Brain microvascular endothelial cell (primary cell): Measurements from ENCODE around the gene TEKTIP1.
A peak's percentile ranks its signal among the peaks of the same experiment; 100 is the strongest.

ENCODE experiments used
- DNase-seq: peaks from one replicate; pipeline ENCODE4 v3.0.0-alpha.2; 2020
- H3K27ac ChIP-seq: fragments of 250-450 bp; sonication (Bioruptor Pico); 2 replicates; pipeline ENCODE4 v1.5.1; 2020; ENCODE audit warnings: mild to moderate bottlenecking, moderate library complexity
- H3K27me3 ChIP-seq: fragments of 250-450 bp; sonication (Bioruptor Pico); replicated peaks from 2 replicates; pipeline ENCODE4 v1.5.1; 2020; ENCODE audit warnings: mild to moderate bottlenecking
- H3K36me3 ChIP-seq: fragments of 250-450 bp; sonication (Bioruptor Pico); replicated peaks from 2 replicates; pipeline ENCODE4 v1.5.1; 2020; ENCODE audit warnings: mild to moderate bottlenecking
- H3K4me3 ChIP-seq: 2 replicates; pipeline ENCODE4 v1.5.1; 2011; ENCODE audit warnings: low read depth, mild to moderate bottlenecking, control low read depth, low read length, moderate library complexity
- in situ Hi-C: cut with HindIII; loops from 2 replicates; pipeline ENCODE4 v1.10.0; 2017; ENCODE audit warnings: low sequenced_read_pairs, low pct_ligation_motif_present
- TF ChIP-seq, protein P1 (sequence below): IDR thresholded peaks from 2 replicates; pipeline ENCODE4 v1.5.1; 2011; ENCODE audit warnings: low read depth, mild to moderate bottlenecking, moderate library complexity, low read length, control low read depth, inconsistent platforms; ENCODE audit errors: missing control alignments

The TEKTIP1 gene

DNA sequence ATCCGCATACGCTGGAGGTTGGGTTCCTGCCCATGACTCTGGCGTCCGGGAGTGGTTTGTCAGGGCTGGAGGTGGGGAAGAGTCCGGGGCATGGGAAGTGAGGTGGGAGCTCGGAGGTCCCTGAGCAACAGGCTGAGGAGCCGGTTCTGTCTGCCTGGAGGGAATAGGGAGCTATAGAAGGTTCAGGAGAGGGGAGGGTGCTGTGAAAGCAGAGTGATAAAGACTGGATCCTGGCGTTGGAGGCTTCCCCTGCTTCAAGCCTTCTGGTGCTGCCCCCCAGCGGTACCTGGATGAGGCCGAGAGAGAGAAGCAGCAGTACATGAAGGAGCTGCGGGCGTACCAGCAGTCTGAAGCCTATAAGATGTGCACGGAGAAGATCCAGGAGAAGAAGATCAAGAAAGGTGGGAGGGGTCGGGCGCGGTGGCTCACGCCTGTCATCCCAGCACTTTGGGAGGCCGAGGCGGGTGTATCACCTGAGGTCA is 36.3 kb downstream of the TEKTIP1 start:
- in situ Hi-C loops: no loop called here
- Histone ChIP-seq H3K27ac (no peak overlapping the region), H3K36me3 (peaks cover 14% of the 10 kb centered on the region), H3K4me3 (no peak overlapping the region), H3K27me3 (no peaks in the 10 kb centered on the region)
- peak; percentile 49 for DNase-seq
- TF ChIP-seq, protein P1, sequence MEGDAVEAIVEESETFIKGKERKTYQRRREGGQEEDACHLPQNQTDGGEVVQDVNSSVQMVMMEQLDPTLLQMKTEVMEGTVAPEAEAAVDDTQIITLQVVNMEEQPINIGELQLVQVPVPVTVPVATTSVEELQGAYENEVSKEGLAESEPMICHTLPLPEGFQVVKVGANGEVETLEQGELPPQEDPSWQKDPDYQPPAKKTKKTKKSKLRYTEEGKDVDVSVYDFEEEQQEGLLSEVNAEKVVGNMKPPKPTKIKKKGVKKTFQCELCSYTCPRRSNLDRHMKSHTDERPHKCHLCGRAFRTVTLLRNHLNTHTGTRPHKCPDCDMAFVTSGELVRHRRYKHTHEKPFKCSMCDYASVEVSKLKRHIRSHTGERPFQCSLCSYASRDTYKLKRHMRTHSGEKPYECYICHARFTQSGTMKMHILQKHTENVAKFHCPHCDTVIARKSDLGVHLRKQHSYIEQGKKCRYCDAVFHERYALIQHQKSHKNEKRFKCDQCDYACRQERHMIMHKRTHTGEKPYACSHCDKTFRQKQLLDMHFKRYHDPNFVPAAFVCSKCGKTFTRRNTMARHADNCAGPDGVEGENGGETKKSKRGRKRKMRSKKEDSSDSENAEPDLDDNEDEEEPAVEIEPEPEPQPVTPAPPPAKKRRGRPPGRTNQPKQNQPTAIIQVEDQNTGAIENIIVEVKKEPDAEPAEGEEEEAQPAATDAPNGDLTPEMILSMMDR: peak; percentile 65

DNA sequence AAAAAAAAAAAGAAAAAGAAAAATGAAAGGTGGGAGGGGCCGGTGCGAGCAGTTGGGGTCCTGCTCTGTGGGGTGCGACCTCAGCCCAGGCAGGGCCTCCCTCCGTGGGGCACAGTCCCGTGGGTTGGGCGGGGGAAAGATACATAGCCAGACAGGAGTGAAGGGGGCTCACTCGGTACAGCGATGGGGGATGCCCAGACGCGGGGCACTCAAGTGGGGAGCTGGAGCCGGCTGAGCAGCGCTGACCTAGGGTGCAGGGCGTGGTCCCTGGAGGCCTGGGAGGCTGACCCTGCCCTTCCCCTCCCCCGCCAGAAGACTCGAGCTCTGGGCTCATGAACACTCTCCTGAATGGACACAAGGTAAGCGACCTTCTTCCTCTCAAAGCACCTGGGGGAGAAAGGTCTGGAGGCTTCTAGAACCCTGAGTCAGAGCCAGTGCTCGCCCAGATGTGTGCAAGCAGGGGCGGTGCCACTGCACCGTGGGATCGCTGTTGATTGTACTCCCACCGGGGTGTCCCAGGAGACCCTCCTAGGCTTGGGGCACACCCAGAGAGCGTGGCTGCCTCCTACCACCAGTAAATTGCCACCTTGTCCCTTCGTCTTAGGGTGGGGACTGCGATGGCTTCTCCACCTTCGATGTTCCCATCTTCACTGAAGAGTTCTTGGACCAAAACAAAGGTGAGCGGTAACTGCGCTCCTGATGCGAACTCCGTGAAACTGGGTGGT is 37.1 kb downstream of the TEKTIP1 start:
- in situ Hi-C loops: no loop called here
- H3K36me3 ChIP-seq: peaks cover 14% of the 10 kb centered on the region
- H3K27me3 ChIP-seq: no peaks in the 10 kb centered on the region
- no peak for DNase-seq
- TF ChIP-seq, protein P1: no peak
- H3K27ac ChIP-seq: no peak overlapping the region
- peak overlapping the region; percentile 24 for H3K4me3 ChIP-seq

DNA sequence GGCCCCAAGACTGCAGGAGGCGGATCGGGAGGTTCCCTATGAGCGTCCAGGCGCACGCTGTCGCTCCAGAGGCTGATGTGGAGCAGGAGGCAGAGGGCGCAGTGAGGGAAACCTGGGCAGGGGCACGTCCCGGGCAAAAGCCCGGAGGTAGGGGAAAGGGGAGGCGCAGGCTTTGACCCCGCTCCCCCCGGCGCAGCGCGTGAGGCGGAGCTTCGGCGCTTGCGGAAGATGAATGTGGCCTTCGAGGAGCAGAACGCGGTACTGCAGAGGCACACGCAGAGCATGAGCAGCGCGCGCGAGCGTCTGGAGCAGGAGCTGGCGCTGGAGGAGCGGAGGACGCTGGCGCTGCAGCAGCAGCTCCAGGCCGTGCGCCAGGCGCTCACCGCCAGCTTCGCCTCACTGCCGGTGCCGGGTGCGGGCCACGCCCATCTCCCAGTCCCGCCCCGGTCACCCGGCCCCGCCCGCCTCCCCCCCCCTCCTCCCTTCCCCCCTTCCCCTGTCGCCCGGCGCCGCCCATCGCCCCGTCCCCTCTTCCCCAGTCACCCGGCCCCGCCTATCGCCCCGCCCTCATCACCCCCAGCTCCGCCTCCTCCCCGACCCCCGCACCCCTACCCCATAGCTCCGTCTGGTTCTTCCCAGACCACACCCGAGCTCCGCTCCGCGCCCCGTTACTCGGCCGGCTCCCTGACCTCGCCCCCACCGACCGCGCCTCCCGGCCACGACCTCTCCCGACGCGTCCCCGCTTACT is 37.9 kb downstream of the TEKTIP1 start:
- TF ChIP-seq, protein P1: no peak
- DNase-seq: no peak
- Histone ChIP-seq H3K27ac (no peak overlapping the region), H3K36me3 (peaks cover 14% of the 10 kb centered on the region), H3K27me3 (no peaks in the 10 kb centered on the region), H3K4me3 (peak overlapping the region; percentile 24)
- in situ Hi-C loops: no loop called here

DNA sequence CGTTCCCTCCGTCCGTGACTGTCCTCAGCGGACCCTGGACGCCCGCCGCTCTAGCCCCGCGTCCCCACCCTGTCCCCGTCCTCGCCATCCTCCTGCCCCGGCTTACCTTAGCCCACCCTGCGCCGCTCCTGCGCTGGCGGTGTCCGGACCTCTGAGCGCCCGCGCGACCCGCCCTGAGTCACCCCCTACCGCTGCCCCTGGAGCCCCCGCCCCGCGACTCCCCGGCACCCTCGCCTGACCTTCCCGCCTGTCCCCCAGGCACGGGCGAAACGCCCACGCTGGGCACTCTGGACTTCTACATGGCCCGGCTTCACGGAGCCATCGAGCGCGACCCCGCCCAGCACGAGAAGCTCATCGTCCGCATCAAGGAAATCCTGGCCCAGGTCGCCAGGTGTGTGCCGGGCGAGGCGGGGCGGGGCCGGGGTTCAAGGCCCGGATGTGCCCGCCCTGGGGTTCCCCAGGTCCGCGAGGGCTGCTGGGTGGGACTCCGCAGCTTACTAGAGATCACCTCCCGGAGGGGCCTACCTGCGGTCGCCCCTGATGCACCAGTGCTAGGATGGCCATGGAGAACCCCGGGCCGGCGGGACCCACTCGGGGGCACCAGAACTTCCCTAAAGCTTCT is 38.9 kb downstream of the TEKTIP1 start:
- H3K27me3 ChIP-seq: no peaks in the 10 kb centered on the region
- TF ChIP-seq, protein P1: no peak
- in situ Hi-C loops: no loop called here
- DNase-seq: no peak
- peaks cover 14% of the 10 kb centered on the region for H3K36me3 ChIP-seq
- H3K4me3 ChIP-seq: no peak overlapping the region
- H3K27ac ChIP-seq: no peak overlapping the region

DNA sequence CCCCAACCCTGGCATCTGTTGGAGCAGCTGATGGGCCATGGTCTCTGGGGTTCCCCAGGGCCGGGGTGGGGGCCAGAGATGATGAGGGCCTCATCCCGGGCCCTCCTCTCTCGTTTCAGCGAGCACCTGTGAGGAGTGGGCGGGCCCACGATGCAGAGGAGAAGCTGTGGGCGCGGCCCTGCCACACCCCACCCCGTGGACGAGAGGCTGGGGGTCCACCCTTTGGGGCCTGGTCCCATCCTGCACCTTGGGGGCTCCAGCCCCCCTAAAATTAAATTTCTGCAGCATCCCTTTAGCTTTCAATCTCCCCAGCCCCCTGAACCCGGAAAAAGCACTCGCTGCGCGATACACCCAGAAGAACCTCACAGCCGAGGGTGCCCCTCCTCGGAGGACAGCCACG is 39.4 kb downstream of the TEKTIP1 start:
- peaks cover 14% of the 10 kb centered on the region for H3K36me3 ChIP-seq
- in situ Hi-C loops: no loop called here
- no peak overlapping the region for H3K4me3 ChIP-seq
- no peak for DNase-seq
- no peaks in the 10 kb centered on the region for H3K27me3 ChIP-seq
- H3K27ac ChIP-seq: no peak overlapping the region
- TF ChIP-seq, protein P1: no peak
